ENCODE measurements around the gene IL17RB.

The IL17RB gene

GRCh38 chr3:53812434-53812833 is 33.9 kb upstream of the IL17RB start:
- DNase-seq (ENCODE audit: low read depth in 2 of 2) = no peak

- DNase-seq (ENCODE audit: low read depth in 2 of 2) = no peak
Measured at GRCh38 chr3:53813229-53813628, 33.1 kb upstream of the IL17RB start.

GRCh38 chr3:53813876-53814275 is 32.5 kb upstream of the IL17RB start:
- DNase-seq (ENCODE audit: low read depth in 2 of 2) = no peak

GRCh38 chr3:53815067-53815466 is 31.3 kb upstream of the IL17RB start:
- DNase-seq (ENCODE audit: low read depth in 2 of 2) = no peak

- no peak for DNase-seq (ENCODE audit: low read depth in 2 of 2)
Measured at GRCh38 chr3:53815651-53816050, 30.7 kb upstream of the IL17RB start.

- DNase-seq (ENCODE audit: low read depth in 2 of 2) = no peak
Measured at GRCh38 chr3:53816425-53816824, 29.9 kb upstream of the IL17RB start.

- no peak for DNase-seq (ENCODE audit: low read depth in 2 of 2)
Measured at GRCh38 chr3:53817211-53817610, 29.2 kb upstream of the IL17RB start.

- DNase-seq (ENCODE audit: low read depth in 2 of 2) = no peak
Measured at GRCh38 chr3:53817809-53818208, 28.6 kb upstream of the IL17RB start.

GRCh38 chr3:53818221-53819162 is 27.9 kb upstream of the IL17RB start:
- DNase-seq (ENCODE audit: low read depth in 2 of 2) = no peak

- DNase-seq (ENCODE audit: low read depth in 2 of 2) = no peak
Measured at GRCh38 chr3:53819163-53819868, 27.1 kb upstream of the IL17RB start.

- no peak for DNase-seq (ENCODE audit: low read depth in 2 of 2)
Measured at GRCh38 chr3:53820084-53820483, 26.3 kb upstream of the IL17RB start.

GRCh38 chr3:53820756-53821580 is 25.4 kb upstream of the IL17RB start:
- no peak for DNase-seq (ENCODE audit: low read depth in 2 of 2)

- no peak for DNase-seq (ENCODE audit: low read depth in 2 of 2)
Measured at GRCh38 chr3:53821631-53822121, 24.7 kb upstream of the IL17RB start.

GRCh38 chr3:53822331-53822741 is 24.0 kb upstream of the IL17RB start:
- DNase-seq (ENCODE audit: low read depth in 2 of 2) = no peak

GRCh38 chr3:53823026-53823955 is 23.1 kb upstream of the IL17RB start:
- no peak for DNase-seq (ENCODE audit: low read depth in 2 of 2)

- DNase-seq (ENCODE audit: low read depth in 2 of 2) = no peak
Measured at GRCh38 chr3:53823956-53824657, 22.3 kb upstream of the IL17RB start.

- DNase-seq (ENCODE audit: low read depth in 2 of 2) = no peak
Measured at GRCh38 chr3:53824795-53825194, 21.6 kb upstream of the IL17RB start.

- no peak for DNase-seq (ENCODE audit: low read depth in 2 of 2)
Measured at GRCh38 chr3:53826048-53826447, 20.3 kb upstream of the IL17RB start.

GRCh38 chr3:53828581-53828980 is 17.8 kb upstream of the IL17RB start:
- no peak for DNase-seq (ENCODE audit: low read depth in 2 of 2)

GRCh38 chr3:53829605-53830004 is 16.8 kb upstream of the IL17RB start:
- DNase-seq (ENCODE audit: low read depth in 2 of 2) = no peak
